KOPT-K1 (cell line): ENCODE measurements around the gene ENTHD1.

Experiments
- H3K27ac ChIP-seq: fragments of 200-600 bp; sonication (generic); 2 replicates; pipeline ENCODE4 v1.5.1; 2016; ENCODE audit warnings: antibody characterized with exemption, mild to moderate bottlenecking, low read depth, low read length; ENCODE audit not compliant: poor library complexity, severe bottlenecking
- H3K36me3 ChIP-seq: fragments of 200-600 bp; sonication (generic); 2 replicates; pipeline ENCODE4 v1.5.1; 2017; ENCODE audit warnings: antibody characterized with exemption, mild to moderate bottlenecking, low read length, moderate library complexity; ENCODE audit not compliant: insufficient read depth
- H3K9me3 ChIP-seq: fragments of 200-600 bp; sonication (generic); 2 replicates; pipeline ENCODE4 v1.5.1; 2017; ENCODE audit warnings: antibody characterized with exemption, low read length, mild to moderate bottlenecking; ENCODE audit not compliant: insufficient read depth, poor library complexity, severe bottlenecking

ENTHD1 gene

GRCh38 chr22:39710380-39711150 lies 183.0 kb downstream of the ENTHD1 start:
- no peaks in the 10 kb centered on the region for H3K9me3 ChIP-seq
- H3K36me3 ChIP-seq, result no peaks in the 10 kb centered on the region
- H3K27ac ChIP-seq, result no peak overlapping the region

DNA sequence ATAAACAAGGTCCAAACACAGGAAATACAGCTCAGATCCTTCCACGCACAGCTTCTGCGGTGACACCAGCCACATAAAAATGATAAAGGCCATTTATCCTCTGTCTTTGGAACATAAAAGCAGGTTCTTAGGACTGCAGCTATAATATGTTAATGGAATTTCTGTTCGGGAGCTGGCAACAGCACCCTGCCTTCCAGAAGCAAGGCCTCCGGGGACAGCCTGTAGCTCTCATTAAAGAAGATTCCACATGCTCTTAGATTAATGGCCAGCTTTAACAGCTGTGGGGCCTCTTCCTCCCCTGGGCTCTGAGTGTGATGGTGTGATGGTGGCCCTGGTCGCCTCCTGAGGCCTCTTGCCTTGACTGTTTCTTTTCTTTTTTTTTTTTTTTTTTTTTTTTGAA lies 185.7 kb downstream of the ENTHD1 start:
- Histone ChIP-seq H3K27ac (no peak overlapping the region), H3K9me3 (no peaks in the 10 kb centered on the region), H3K36me3 (no peaks in the 10 kb centered on the region)

- no peaks in the 10 kb centered on the region for H3K9me3 ChIP-seq
- H3K27ac ChIP-seq, result no peak overlapping the region
- no peaks in the 10 kb centered on the region for H3K36me3 ChIP-seq
These were observed 186.2 kb downstream of the ENTHD1 start for GRCh38 chr22:39707351-39707750.

DNA sequence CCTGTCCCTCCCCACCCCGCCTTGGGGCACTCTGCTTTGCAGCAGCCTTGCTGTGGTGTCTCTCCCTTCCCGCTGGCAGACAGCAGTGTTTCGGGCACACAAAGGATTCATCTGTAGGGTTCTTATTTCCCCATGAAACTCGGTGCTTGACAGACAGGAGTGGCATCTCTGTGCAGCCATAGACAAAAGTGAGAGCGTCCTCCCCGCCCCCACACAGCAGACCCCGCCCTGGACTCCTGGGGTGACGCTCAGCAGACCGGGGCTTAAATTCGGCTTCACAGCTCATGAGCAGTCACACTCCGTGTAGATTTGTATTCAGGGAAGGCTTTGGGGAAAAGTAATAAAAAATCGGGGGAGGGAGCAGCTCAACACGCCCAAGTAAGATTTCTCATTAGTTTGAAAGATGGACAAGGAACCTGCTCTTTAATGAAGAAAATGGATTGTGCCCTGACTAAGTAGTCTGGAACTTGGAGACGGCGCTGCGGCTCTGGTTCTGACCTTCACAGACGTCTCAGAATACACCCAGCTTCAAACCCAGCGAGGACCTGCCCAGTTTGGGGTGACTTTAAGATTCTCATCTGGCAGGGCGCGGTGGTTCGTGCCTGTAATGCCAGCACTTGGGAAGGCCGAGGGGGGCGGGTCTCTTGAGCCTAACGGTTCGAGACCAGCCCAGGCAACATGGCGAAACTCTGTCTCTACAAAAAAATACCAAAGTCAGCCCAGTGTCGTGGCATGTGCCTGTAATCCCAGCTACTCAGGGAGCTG lies 187.0 kb downstream of the ENTHD1 start:
- no peaks in the 10 kb centered on the region for H3K36me3 ChIP-seq
- no peaks in the 10 kb centered on the region for H3K9me3 ChIP-seq
- H3K27ac ChIP-seq, result no peak overlapping the region

- no peak overlapping the region for H3K27ac ChIP-seq
- no peaks in the 10 kb centered on the region for H3K36me3 ChIP-seq
- no peaks in the 10 kb centered on the region for H3K9me3 ChIP-seq
These were observed 188.2 kb downstream of the ENTHD1 start for GRCh38 chr22:39705386-39705785.

GRCh38 chr22:39703928-39704639 lies 189.5 kb downstream of the ENTHD1 start:
- no peak overlapping the region for H3K27ac ChIP-seq

DNA sequence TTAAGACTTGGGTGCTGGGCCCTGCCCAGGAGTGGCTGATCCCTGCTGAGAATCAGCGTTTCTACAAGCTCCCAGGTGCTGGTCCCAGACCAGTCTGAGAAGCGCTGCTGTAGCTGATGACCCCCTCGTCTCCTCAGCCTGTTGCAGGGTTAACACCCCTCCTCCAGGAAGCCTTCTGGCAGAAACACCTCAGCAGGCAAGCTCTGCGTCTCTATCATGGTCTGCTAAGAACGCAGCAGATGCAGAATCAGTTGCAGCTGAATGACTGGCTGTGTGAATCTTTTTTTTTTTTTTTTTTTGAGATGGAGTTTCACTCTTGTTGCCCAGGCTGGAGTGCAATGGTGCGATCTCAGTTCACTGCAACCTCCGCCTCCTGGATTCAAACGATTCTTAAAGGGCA lies 190.5 kb downstream of the ENTHD1 start:
- Histone ChIP-seq H3K9me3 (no peaks in the 10 kb centered on the region), H3K27ac (no peak overlapping the region), H3K36me3 (no peaks in the 10 kb centered on the region)

More at GRCh38 chr22:39703928-39704639, 189.5 kb downstream of the ENTHD1 start:
- no peaks in the 10 kb centered on the region for H3K9me3 ChIP-seq
- no peaks in the 10 kb centered on the region for H3K36me3 ChIP-seq

- Histone ChIP-seq H3K27ac (no peak overlapping the region), H3K36me3 (no peaks in the 10 kb centered on the region), H3K9me3 (no peaks in the 10 kb centered on the region)
These were observed 193.0 kb downstream of the ENTHD1 start for GRCh38 chr22:39700565-39700964.

- Histone ChIP-seq H3K9me3 (no peaks in the 10 kb centered on the region), H3K27ac (no peak overlapping the region), H3K36me3 (no peaks in the 10 kb centered on the region)
These were observed 193.8 kb downstream of the ENTHD1 start for GRCh38 chr22:39699631-39700360.

GRCh38 chr22:39697790-39698430 lies 195.7 kb downstream of the ENTHD1 start:
- H3K9me3 ChIP-seq, result no peaks in the 10 kb centered on the region
- H3K27ac ChIP-seq, result no peak overlapping the region

DNA sequence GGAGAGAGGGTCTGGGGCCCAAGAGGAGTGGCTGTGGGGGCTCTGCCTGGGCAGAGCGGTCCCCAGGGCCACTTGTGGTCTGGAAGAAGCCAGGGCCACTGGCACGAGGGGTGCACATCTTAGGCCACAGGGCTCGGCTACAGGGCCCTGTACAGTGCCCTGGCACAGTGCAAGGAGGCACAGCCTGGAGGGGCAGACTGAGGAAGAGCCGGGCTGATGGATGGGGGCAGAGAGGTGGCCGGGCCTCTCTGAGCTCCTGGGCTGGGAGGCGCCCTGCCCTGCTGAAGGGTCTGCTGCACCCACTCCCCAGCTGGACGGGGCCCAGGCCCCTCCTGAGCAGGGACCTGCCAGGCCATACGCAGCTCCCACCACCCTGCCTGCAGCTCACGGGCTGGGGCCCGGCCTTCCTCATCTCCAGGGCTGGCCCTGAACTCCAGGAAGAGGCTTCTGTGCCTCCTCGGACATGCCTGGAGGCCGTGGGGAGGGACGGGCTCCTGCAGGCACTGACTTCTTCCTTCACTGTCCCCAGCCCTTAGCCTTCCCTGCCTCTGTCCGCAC lies 199.5 kb downstream of the ENTHD1 start:
- no peaks in the 10 kb centered on the region for H3K36me3 ChIP-seq
- no peak overlapping the region for H3K27ac ChIP-seq
- no peaks in the 10 kb centered on the region for H3K9me3 ChIP-seq

More at GRCh38 chr22:39697790-39698430, 195.7 kb downstream of the ENTHD1 start:
- no peaks in the 10 kb centered on the region for H3K36me3 ChIP-seq
